HG03159 (cell line): ENCODE results near the gene ITPA.
"Not testable (repeated sequence)": the region's sequence is repeated elsewhere in the genome, so short reads cannot be mapped to it uniquely, and the experiment has no call there.

Experiments
- ATAC-seq: cut with Tn5 transposase; IDR thresholded peaks from one replicate; pipeline ENCODE4 v1.9.1; 2021; ENCODE audit warnings: mild to moderate bottlenecking, moderate library complexity; ENCODE audit not compliant: unreplicated experiment

ITPA gene

DNA sequence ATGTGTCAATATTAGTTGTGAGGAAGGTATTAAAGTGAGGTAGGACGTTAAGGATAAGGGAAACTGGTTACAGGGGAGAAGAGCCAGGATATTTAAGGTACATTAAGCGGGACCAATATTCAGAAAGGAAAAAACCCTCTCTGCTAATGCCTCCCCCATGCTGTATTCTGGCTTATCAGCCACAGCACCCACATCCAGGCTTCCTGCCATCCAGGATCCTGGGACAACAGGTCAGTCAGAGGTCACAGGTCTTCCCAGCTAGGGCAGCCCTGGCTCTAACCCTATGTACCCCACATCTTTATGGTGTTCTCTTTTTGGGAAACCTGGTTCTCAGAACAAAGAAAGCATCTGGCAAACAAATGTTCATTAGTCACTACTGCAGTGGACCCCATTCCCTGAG, 10.1 kb upstream of the ITPA start:
- no peak for ATAC-seq

GRCh38 chr20:3199976-3200755, 9.1 kb upstream of the ITPA start:
- ATAC-seq = no peak

GRCh38 chr20:3202965-3203314, 6.4 kb upstream of the ITPA start:
- ATAC-seq = no peak

GRCh38 chr20:3203315-3204123, 5.8 kb upstream of the ITPA start:
- peak; percentile 13 for ATAC-seq

DNA sequence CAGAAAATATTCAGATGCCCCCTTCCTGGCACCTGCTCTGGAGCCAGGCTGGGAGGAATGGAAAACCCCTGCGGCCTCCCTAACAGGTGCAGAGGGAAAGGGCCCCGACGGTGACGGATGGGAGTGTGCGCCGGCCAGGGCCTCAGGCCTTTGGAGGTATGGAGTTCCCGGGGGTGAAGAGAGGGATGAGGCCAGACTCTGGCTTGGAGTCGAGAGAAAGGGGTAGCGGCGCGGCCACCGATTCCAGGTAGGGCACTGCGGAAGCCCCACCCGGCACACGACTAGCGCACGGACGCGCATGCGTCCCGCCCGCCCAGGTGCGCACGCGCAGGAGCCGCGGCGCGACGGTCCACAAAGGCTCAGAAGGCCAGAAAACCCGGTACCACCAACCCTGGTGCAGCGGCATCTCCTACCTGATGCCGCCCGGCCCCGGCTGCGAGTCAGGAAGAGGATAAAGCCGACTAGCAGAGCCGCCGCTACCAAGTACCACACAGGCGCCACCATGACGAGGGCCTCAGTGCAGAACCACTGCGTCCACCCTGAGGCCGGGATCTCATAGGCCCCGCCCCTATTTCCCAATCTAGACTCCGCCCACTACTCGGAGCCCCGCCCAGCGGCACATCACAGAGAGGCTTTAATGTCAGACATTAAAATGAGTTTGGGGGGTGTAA, 5.0 kb upstream of the ITPA start, which contains the start of gene DDRGK1:
Gene DDRGK1, minus strand, starts transcription at position 559 of the 671 bp plus-strand sequence. Its CDS starts 55 bp downstream, at position 504.
- ATAC-seq = peak; percentile 79

- ATAC-seq = no peak
Observed at GRCh38 chr20:3208786-3209256, 477 bp upstream of the ITPA start.

- ATAC-seq = peak; percentile 6
Observed at GRCh38 chr20:3209946-3210317, 634 bp downstream of the ITPA start.

DNA sequence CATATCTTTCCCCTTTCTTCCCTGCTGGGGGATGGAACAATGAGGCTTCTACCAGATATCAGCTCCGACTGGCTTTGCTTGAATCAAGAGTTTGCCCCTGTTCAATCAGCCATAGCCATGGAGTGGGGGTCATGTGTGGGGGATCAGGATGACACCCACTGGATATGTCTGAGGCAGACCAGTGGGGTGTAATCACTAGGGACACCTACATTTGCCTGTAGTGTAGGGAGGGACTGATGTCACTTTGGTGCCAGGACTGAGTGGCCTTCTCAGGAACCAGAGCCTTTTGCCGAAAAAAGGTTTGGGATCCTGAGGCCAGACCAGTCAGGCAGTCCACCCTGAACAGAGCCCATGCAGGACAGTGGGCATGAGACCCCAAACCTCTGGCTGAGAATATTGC, 1.0 kb downstream of the ITPA start:
- no peak for ATAC-seq

DNA sequence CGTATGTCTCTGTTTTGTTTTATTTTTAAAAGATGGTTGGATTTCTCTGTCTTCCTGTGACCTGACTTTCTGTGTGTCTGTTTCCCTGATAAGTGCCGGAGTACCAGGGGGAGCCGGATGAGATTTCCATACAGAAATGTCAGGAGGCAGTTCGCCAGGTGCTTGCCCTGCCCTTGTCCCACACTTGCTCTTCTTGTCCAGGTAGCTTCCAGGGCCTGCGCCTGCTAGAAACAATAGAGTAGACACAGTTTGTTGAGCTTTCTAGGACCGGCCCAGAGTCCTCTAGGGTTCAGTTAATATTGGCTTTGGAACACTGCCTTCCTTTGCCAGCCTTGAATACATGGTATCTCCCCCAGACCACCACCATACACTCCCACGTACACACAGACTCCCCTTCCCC, 3.9 kb downstream of the ITPA start:
- no peak for ATAC-seq

- not testable (repeated sequence) for ATAC-seq
Observed at GRCh38 chr20:3215359-3215917, 6.1 kb downstream of the ITPA start.

GRCh38 chr20:3218307-3218988, 9.2 kb downstream of the ITPA start:
- ATAC-seq = peak; percentile 61

DNA sequence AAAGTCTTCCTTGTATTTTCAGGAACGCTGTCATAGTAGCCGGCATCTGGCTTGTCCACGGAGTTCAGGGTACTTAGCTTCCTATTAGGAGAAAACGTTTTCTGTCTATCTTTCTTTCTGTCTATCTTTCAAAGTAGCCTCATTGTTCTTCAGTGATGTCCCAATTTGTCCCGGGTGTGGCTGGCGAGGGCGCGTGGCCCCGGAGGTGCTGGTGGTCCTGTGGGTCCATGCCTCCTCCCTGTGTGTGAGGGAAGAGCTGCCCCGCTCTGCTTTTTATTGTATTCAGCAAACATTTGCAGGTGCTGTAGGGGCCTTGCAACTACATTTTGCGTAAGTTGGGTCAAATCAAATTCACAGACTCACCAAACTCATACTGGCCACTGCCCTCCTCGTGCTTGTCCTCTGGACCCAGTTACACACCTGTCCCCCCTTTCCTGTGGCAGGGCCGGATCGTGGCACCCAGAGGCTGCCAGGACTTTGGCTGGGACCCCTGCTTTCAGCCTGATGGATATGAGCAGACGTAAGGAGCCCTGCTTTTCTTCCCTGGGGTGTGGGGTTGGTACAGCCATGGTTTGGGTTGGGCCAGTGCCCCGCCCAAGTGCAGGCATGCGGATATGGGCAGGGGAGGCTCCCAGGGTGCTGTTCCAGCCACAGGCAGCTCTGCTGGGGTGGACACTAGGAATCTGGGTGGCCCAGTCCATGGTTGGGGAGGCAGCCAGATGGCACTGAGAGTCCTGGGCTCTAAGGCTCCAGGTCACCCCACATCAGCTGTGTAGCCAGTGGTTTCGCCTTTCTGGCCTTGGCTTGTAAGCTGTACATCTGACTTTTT, 12.3 kb downstream of the ITPA start:
- no peak for ATAC-seq

- no peak for ATAC-seq
Observed at GRCh38 chr20:3222635-3223600, 13.6 kb downstream of the ITPA start.

- ATAC-seq = no peak
Observed at GRCh38 chr20:3223651-3223993, 14.3 kb downstream of the ITPA start.

DNA sequence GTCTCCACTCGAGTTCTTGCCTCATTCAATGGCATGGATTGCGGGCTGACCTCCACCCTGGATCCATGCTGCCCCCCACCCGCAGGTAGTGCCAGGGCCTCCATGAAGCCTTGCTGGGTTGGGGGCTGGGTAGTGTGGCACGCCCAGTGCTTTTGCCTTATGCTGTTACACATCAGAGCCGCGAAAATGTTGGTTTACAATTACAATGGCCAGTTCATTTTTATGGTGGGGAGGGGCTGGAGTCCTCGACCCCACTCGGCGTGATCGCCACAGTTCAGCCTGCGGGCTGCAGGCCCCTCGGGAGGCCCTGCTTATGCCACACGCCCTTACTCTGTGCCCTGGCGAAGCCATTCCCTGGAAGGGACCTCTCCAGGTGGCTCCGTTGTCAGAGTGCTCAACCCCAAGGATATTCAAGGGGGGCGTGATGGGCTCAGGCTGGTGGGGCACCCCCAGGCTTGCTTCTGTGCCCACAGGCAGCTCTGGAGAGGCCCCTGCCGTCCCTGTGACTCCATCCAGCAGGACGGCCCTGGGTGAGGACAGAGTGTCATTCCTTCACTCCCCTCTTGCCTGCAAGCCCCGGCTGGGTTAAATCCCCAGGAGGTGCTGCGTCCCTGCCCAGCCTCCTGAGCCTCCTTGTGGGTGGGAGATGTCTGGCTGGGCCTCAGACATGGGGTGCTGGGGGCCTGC, 14.8 kb downstream of the ITPA start:
- no peak for ATAC-seq

DNA sequence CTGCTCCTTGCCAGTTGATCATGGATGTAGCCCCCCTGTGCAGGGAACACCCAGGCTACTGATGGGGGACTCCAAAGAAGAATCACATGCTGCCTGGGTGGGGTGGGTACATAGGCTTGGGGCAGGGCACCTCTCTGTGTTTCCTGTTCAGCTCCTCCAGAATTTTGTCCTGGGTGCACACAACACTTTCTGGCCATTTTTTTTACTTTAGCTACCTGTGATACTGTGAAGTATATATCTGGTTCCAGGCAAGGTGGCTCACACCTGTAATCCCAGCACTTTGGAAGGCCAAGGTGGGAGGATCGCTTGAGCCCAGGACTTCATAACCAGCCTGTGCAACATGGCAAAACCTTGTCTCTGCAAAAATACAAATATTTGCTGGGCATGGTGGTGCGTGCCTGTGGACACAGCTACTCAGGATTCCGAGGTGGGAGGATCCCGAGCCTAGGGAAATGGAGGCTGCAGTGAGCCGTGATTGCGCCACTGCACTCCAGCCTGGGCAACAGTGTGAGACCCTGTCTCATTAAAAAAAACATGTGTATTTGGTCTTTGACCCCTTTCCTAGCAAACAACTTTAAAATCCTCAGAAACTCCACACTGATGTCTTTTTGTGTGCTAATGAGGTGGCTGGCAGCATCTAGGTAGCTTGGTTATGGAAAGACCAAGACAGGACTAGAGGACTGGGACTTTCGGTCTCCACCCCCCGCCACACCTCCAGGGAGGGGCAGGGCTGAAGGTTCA, 15.6 kb downstream of the ITPA start:
- no peak for ATAC-seq

- no peak for ATAC-seq
Observed at GRCh38 chr20:3226093-3226492, 16.8 kb downstream of the ITPA start.
